Measurements from ENCODE around the gene DMRTB1.

DNA sequence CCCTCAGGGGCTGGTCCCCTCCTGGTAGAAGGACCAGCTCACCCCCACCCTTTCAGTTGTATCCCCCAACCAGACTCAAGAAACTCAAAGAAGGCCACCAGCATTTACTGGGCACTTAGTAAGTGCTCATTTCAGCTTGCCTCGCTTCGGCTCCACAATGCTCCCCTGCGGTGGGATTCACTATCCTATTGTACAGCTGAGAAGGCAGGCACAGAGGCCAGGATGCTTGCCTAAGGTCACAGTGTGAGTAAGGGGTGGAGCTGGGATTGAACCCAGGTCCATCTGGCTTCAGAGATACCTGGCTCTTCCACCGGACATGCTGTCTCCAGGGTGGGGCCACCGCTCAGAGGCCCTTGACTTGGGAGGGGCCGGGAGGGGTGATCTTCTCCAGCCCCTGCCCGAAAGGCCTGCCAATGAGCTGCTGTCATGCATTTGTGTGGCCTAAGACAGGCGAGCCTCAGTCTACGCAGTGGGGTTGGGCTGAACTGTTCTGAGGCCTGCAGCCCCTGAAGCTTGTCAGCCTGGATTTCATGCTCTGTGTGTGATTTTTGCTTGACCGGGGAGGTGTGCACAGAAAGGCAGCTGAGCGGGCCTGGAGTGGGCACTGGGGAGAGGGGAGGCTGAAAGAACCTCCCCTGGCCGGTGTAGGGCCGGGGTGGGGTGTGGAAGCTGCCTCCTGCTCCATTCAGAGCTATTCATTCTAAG lies 48.1 kb downstream of the DMRTB1 start:
- TF ChIP-seq, protein P1, sequence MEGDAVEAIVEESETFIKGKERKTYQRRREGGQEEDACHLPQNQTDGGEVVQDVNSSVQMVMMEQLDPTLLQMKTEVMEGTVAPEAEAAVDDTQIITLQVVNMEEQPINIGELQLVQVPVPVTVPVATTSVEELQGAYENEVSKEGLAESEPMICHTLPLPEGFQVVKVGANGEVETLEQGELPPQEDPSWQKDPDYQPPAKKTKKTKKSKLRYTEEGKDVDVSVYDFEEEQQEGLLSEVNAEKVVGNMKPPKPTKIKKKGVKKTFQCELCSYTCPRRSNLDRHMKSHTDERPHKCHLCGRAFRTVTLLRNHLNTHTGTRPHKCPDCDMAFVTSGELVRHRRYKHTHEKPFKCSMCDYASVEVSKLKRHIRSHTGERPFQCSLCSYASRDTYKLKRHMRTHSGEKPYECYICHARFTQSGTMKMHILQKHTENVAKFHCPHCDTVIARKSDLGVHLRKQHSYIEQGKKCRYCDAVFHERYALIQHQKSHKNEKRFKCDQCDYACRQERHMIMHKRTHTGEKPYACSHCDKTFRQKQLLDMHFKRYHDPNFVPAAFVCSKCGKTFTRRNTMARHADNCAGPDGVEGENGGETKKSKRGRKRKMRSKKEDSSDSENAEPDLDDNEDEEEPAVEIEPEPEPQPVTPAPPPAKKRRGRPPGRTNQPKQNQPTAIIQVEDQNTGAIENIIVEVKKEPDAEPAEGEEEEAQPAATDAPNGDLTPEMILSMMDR (conservative IDR thresholded peaks at IDR 0.05; ENCODE audit: low read depth, low read length) = no peak
- no peak for TF ChIP-seq EZH2 (IDR thresholded peaks at IDR 0.05; ENCODE audit: low read length, unreplicated experiment)

Data from PC-3 (cell line).